CD4-positive, alpha-beta T cell treated with Interleukin-1 beta for 1 hour (primary cell): ENCODE results near the gene KLHL3.

ENCODE experiments used
- DNase-seq, 2 donors: peaks; one replicate each; pipeline ENCODE4 v3.0.0-alpha.2; 2020 to 2022

KLHL3 gene

DNA sequence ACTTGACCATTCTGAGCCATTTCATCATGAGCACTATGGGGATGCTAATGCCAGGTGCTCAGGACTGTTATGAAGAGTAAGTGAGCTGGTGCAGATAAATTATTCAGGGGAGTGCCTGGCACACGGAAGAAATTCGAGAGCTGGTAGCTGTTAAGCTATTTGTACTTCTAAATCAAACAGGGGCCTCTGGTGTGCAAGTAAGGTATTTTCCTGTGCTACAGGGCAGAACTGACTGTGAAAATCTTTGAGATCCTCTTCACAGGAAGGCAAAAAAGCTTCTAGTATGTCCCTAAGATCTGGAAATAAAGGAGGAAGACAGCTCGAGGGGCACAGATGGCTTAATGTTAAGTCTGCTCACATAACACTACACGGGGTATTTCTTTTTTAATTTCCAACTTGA, 130.5 kb downstream of the KLHL3 start:
- no peak for DNase-seq

DNA sequence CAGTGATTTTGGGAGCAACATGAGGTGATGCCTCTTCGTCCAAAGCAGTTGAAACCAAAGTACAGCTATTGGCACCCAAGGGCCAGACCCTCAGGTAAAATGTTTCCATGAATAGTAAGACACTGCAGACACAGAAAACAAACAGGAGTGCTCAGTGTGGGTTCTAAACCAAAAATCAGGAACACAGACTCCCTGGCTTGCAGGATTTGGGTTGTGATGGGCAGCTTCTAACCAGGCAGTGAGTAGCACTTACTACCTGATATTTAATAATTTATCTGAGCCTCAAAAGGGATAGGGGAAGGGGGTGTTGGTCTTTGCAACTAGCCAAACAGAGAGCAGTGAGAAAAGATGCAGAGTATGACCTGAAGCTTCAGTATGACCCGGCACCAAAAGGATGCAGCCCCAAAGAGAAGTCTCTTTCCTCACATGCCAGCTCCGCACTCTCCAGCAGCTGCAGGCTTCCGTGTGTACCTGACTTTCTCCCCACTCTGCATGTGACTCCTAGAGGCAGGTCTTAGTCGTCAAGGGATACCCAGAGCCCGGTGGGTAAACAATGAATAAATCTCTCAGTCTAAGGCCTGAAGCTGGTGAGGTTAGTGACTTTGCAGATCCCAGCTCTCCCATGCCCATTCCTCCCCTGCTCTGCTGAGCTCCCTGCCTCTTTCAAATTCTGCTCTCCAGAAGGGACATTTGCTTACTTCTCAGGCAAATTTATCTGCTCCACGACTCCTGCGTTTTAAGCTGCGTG, 131.4 kb downstream of the KLHL3 start:
- no peak for DNase-seq

DNA sequence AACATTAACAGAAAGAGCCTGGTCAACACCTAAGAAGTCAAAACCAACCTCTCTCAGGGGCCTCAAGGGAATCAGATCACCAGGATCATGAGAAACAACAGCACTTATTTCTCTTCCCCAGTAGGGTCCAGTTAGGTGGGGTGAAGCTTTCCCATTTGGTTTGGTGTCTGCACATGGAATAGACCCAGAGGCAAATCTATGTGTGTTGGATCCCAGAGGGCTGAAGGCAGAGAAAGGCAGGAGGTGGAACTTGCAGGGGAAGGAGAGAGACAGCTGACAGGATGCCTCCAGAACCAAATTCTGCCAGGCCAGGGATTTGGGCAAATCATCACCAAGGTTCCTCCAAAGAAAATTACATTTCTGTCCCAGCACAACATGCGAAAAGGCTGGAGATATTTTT, 132.0 kb downstream of the KLHL3 start:
- no peak for DNase-seq

DNA sequence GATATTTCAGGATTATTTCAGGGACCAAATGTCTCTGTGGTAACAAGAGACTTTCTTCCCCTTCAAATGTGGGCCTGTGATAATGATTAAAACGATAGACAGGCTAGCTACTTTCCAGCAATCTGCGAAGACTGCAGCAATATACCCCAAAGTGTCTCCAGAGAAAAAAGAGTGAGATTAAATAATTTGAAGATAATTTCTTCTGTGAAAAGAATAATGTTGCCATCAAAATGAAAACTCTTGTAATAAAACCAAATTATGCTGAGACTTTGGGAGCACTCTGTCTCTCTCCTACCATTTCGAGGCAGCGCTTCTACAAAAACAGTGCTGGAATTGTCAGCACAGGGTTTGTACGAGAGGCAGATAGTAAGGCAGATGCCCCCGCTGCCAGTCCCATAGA, 132.5 kb downstream of the KLHL3 start:
- no peak for DNase-seq

DNA sequence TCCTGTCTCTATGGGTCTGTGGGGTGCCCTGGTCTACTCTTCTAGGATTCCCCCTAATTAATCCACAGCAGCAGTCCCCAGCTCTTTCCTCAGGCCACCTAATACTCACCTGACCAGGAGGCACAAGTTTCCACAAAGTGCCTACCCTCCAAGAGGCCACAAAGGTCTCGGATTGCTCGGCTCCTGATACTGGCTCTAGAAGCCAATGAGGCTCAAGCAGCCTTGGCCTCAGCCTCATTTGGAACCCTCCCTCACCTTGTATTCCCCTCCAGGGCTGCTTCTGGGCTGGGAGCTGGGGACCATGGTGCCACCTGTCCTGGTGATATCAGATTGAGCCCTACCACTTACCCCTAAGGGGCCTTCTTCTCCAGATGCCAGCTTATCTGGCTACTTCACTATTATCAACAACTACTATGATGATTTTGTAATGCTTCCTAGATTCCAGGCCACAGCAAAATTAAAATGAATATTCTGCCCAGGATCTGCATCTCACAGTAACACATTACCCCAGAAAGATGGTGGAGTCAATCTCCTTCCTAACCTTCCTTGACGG, 133.1 kb downstream of the KLHL3 start:
- no peak for DNase-seq

DNA sequence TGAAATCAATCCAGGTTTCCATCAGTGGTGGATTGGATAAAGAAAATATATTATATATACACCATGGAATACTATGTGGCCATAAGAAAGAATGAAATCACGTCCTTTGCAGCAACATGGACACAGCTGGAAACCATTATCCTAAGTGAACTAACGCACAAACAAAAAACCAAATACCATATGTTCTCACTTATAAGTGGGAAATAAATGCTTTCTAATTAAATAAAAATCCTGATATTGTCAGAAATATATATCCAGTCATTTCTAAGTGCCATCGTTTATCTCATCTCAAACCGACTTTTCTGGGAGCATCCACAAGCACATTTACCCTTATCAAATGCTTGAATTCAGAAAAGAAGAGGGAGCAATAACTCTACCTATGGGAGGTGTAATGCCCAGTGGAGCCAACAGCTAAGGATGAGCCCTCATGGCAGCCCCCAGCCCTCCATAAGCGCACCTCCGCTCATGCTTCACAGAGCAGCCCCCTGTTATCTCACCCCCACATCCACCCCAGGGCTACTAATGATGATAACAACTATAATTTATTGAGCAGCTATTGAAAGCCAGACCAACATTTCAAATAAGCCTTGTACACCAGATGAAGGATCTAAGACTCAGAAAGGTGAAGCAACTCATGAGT, 135.0 kb downstream of the KLHL3 start:
- DNase-seq, result no peak

DNA sequence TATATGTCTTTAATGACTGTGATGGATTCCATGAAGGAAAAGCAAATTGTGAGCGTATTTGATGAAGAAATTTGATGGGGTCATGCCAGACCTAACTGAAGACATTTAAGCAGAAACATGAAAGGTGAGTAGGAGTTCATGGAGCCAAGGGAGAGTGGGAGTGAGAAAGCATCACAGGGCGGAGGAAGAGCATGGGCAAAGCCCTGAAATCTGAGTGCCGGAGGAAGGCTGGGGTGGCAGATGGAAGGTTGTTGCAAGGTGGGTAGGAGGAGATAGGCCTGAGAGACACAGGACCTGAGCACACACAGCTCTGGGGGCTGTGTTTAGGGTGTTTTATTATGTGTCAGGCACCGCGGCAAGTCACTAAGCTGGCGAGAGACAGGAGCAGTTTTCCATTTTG, 136.4 kb downstream of the KLHL3 start:
- DNase-seq, result no peak

DNA sequence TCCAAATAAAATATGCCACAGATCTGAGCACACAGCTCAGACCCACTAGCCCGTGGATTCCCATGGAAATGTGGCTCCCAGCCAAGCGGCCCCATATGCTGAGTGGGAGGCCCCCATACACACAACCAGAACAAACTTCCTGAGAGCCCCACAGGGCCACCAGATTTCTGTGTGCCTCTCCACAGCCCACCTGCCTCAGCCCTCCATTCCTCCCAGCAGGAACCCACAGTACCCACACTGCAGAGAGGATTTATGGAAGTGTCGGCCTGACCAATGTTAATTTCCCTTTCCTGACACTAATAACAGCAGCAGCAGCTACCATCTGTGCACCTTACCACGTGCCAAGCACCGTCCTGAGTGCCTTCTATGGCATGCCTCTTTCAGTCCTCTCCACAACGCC, 137.5 kb downstream of the KLHL3 start:
- DNase-seq, result no peak

DNA sequence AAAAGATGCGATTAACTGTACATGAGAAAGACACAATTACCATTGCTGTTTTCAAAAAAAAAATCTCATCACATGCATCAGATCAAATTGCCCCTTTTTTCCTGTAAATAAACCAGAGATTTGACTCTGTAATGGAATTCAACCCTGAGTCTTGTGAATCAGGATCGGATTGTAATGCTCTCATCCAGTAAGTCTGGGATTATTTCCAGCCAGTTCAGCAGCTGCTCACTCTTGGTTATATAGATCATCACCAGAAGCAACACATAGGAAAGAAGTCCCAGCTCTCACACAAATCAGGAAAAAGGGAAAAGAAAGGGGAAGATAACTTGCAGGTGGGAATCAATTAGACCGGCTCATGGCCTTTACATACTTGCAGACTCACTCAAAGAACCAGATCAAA, 138.9 kb downstream of the KLHL3 start:
- DNase-seq, result no peak

DNA sequence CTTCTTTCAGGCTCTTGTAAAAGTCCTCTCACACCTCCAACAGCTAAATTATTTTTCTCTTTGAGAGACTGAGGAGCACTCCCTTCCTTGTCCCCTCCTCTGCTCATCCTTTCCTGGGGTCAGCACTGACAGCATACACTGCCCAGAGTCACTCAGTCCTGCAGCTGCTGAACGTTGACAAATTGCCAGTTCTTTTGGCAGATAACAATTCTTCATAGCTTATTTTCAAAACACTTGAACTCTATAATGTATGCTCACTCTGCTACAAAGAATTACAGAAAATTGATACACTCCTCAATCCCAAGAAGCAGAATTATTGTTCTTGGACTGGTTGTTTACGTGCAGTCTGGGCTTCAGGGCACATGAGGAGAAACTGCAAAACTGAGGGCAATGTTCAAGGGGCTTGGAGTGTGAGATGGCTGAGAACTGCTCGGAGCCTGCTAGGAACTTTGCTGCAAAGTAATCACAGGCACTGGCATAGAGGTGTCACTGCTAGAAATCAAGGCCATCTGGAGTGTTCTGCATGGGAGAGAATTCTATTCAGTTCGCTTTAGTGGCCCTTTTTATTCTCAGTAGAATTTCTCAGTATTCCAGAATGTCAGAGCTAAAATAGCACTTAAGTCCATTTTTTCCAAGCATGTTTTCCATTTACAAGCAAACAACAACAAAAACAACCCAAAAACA, 140.4 kb downstream of the KLHL3 start:
- no peak for DNase-seq

DNA sequence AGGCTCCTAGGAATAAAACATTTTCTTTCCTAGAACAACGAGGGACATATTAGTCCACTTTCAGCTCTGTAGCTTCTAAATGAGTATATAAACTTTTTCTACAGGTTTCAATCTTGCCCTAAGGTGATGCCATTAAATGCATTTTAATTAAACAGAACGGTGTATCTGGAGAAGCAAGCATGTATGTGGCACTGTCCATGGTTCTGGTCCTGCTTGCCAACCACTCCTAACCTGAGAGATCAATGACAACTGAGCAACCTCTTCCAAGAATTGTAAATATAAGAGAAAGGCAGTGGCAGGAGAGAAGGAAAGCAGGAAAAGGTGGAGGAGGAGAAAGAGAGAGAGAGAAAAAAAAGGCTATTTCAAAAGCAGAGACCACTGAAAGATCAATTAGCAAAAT, 141.2 kb downstream of the KLHL3 start:
- DNase-seq, result no peak

DNA sequence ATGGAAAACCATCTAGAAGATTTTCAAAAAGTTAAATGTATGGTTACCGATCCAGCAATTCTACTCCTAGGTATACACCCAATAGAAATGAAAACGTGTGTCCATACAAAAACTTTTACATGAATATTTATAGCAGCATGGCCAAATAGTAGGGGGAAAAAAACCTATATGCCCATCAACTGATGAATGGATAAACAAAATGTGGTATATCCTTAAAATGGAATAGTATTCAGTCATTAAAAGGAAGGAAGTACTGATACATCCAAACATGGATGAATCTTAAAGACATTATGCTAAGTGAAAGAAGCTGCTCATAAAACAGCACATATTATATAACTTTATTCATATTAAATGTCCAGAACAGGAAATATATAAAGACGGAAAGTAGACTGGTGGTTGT, 143.6 kb downstream of the KLHL3 start:
- DNase-seq, result no peak

DNA sequence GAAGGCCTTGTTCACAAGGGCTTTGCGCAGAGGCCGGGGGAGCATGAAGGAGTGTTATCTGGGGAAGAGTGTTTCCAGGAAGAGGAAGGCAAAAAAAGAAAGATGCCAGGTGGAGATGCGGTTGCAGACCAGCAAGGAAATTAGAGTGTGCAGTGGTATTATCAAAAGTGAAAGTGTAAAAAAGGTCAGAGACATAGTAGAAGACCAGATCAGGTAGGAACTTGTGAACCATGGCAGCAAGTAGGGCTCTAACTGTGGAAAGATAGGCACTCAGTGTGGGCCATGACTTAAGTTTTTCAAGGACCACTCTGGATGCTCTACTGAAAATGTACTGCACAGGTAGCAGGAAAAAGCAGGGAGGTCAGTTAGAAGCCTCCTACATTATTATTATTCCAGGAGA, 146.7 kb downstream of the KLHL3 start:
- DNase-seq, result no peak

DNA sequence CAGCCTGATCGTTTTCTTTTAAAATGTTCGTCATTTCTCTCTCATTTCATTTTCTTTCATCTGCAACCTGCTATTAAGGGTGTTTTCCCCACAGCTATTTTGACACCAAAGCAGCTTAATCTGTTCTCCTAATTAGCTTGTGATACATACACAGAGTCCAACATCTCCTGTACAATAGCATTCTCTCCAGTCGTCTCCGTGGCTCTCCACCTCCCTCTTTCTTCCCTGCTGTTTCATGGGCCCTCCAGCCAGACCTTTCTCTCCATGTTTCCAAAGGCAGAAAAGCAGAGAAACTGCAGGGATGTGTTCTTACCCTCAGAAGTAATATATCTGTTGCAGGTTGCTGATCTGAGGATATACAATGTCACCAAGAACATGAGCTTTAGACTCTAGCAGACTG, 148.0 kb downstream of the KLHL3 start:
- DNase-seq, result no peak

DNA sequence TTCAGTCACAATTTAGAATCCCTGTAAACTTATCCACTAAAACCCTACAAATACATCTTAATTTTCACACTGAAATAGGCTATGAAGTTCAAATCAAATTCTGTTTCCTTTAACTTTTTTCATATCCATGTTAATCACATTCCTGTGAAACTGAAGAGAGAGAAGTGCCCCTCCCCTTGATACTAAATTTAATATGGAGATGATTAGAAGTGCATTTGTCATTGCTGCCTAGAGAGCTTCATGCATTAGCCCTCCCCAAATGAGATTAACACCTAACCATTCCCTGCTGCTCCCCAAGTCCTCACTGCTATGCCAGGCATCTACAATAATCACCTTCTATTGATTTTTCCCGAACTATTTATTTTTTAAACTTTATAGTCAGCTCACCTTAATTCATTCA, 151.6 kb downstream of the KLHL3 start:
- DNase-seq, result no peak

DNA sequence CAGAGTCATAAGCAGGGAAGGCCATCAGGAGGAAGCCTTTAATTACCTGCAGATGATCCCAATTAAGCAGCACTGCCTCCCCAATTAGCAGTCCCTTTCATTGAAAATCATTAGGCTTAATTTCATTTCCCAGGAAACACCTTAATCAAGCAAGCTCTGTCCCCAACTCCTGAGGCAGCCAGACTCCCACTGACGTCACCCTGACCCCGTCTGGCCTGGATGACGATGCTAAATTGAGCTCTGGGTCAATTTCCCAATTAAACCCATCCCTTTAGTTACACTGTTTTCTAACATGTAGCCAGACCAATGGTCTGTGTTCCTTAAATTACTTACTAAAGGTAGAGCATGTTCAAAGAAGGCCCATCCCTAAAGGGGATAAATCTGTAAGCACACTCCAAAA, 152.8 kb downstream of the KLHL3 start:
- no peak for DNase-seq

DNA sequence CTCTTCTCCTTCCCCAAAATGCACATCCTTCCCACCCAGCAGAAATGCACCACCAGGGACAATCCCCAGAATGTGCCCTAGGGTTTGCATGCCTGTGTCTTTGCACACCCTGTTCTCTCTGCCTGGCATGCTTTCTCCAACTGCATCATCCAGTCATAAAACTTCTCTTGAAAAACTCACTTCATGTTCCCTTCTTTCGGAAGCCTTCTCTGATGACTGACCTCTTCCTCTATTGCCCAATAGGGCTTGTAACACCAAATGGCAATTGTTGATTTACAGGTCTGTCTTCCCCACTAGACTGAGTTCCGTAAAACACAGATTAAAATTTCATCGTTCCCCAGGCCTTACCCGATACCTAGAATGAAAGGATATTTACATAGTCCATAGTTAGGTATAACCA, 153.7 kb downstream of the KLHL3 start:
- DNase-seq, result no peak

DNA sequence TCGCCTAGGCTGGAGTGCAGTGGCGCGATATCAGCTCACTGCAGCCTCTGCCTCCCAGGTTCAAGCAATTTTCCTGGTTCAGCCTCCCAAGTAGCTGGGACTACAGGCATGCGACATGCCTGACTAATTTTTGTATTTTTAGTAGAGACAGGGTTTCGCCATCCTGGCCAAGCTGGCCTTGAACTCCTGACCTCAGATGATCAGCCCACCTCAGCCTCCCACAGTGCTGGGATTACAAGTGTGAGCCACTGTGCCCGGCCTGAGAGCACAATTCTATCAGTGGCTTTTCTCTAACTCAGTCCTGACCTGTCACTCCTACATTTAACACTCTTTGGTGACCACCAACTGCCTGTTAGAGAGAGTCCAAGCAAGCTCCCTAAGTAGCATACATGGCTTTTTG, 154.1 kb downstream of the KLHL3 start:
- DNase-seq, result no peak

DNA sequence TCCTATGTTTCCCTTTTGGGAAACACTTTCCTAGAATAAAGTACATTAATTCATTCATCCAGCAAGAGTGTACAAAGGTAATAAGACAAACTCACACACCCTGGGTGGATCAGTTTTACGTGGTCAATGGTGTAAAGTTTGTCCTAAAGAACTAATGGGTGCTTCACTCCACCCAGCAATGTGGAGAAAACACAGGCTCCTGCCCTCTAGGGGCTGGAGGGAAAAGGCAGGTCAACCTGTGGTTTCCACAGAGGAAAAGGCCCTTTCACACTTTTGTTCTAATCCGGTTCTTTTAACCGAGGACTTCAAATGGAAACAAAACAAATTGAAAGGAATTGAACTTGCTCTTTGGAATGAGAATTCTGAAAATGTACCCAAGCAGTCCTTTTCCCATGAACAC, 155.9 kb downstream of the KLHL3 start:
- DNase-seq, result no peak

DNA sequence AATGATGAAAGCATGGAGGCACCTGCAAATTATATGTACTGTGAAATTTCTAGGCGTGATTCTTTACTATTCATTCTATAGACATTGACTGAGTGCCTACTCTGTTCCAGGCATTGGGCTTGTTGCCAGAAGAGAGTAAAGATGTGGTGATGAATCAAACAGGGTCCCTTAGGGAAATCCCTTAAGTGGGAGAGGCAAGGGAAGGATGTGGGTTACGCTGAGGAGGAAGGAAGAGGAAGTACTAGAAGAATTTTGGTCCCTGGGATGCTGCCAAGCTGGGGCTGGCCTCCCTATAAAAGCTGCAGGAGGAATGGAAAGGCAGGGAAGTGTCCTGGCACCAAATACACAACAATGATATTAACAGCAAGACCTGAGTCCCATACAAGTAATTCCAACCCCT, 160.0 kb downstream of the KLHL3 start:
- DNase-seq, result no peak

DNA sequence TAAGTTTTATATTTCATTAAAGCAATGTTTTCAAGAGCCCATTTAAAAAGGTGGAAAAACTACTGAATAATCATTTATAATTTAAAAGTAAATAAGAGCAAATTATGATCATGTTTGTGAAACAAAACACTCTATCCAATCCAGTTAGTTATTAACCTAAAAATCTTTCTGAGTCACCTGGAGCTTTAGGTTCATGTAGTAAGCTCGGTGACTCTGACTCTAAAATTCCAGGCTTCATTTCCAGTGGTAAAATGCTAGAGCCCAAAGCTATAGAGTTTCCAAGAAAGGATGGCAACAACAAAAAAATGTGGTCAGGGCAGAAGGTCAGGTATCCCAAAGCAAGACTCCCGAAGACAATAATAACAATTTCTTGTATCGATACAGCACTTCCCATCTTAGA, 160.7 kb downstream of the KLHL3 start:
- no peak for DNase-seq

DNA sequence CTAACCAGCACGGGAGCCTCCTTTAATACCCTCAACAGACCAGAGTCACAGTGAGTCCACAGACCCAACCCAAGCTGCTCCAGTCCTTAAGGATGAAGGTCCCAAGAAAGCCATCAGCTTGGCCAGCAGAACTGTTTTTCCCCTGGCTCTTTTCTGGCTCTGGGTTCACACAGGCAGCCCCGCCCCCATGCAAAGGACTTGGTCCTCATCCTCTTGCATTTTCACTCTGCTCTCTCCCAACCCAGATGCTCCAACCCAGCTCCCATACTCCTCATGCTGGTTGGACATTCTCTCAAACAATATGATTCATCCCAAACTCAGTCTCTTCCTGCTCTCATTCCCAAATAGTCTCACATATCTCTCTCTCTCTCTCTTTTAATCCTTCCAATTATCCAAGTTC, 162.5 kb downstream of the KLHL3 start:
- no peak for DNase-seq

DNA sequence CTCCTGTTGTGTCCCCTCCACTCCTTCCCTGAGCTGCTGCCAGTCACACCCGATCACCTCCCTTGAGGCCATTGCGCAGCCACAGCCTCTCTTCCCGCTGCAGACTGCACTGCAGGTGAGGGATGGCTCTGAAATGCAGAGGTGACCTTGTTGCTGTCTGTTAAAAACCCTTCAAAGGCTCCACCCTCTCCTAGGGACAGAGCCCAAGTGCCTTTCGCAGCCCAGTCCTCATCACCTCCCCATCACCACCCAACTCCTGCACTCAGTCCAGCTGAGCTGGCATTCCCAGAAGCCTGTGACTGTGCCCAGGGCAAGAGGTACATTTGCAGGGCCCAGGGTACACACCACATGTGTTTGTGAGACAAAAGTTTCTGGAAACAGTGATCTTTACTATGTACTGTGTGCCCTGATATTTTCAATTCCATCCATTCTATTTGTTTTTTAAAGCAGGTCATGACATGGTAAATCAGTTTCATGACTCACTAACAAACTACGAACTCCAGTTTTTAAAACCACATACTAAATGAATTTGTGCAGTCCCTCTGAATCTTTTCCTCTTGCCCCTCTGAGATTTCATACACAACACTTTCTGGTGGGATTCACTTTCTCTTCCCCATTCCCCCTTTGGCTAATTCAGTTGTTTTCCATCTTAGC, 163.7 kb downstream of the KLHL3 start:
- DNase-seq, result no peak

DNA sequence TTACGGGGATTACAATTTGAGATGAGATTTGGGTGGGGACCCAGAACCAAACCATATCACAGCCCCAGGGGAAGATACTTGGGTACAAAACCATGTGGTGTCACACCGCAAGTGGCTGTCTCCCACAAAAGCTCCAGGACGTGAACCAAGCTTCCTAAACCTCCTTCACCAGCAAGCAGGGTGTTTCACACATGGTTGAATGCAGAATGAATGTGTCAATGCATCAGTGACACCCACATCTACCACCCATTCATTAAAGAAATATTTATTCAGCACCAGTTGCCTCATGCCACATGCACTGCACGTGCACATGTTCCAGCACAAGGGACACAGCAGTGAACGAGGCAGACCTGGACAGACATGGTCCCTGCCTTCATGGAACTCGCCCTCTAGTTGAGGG, 165.8 kb downstream of the KLHL3 start:
- DNase-seq, result no peak
